ENCODE data around the gene PEX11B.

The PEX11B gene

DNA sequence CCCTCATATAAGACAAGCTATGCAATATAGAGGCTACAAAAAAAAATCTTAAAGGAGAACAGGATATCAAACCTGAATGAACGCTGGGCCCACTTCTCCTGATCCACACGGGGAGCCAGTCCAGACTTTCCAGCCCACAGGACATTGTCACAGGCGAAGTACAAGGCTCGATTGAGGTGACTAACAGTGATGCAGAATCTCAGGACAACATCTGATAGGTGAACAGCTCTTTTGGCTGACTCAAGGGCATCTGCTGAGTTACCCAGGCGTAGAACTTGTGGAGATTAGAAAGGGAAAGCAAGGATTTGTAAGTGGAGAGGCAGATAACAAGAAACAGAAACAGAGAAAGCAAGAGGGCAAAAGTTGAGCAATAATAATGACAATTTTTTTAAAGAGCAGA, 1.8 kb downstream of the PEX11B start:
- no peak for ATAC-seq
- TF ChIP-seq TCF4 (CRISPR knock-in tag; IDR thresholded peaks at IDR 0.05; ENCODE audit: borderline replicate concordance) (no peak), CSDC2 (CRISPR knock-in tag; IDR thresholded peaks at IDR 0.05) (no peak), ZFP3 (CRISPR knock-in tag; IDR thresholded peaks at IDR 0.05) (no peak), RARB (CRISPR knock-in tag; IDR thresholded peaks at IDR 0.05) (no peak), SNAI2 (CRISPR knock-in tag; IDR thresholded peaks at IDR 0.05) (no peak), ZNF70 (CRISPR knock-in tag; IDR thresholded peaks at IDR 0.05) (no peak), ZC3H10 (CRISPR knock-in tag; IDR thresholded peaks at IDR 0.05) (no peak), POU6F1 (CRISPR knock-in tag; IDR thresholded peaks at IDR 0.05; ENCODE audit: borderline replicate concordance, low read depth) (no peak), CREB5 (CRISPR knock-in tag; IDR thresholded peaks at IDR 0.05; ENCODE audit: low read depth) (no peak), ESRRG (CRISPR knock-in tag; IDR thresholded peaks at IDR 0.05) (no peak), PATZ1 (CRISPR knock-in tag; IDR thresholded peaks at IDR 0.05; ENCODE audit: borderline replicate concordance) (no peak), ZFP30 (CRISPR knock-in tag; IDR thresholded peaks at IDR 0.05) (no peak), PPARA (CRISPR knock-in tag; IDR thresholded peaks at IDR 0.05; ENCODE audit: borderline replicate concordance) (no peak)
- TF ChIP-seq, protein P1, sequence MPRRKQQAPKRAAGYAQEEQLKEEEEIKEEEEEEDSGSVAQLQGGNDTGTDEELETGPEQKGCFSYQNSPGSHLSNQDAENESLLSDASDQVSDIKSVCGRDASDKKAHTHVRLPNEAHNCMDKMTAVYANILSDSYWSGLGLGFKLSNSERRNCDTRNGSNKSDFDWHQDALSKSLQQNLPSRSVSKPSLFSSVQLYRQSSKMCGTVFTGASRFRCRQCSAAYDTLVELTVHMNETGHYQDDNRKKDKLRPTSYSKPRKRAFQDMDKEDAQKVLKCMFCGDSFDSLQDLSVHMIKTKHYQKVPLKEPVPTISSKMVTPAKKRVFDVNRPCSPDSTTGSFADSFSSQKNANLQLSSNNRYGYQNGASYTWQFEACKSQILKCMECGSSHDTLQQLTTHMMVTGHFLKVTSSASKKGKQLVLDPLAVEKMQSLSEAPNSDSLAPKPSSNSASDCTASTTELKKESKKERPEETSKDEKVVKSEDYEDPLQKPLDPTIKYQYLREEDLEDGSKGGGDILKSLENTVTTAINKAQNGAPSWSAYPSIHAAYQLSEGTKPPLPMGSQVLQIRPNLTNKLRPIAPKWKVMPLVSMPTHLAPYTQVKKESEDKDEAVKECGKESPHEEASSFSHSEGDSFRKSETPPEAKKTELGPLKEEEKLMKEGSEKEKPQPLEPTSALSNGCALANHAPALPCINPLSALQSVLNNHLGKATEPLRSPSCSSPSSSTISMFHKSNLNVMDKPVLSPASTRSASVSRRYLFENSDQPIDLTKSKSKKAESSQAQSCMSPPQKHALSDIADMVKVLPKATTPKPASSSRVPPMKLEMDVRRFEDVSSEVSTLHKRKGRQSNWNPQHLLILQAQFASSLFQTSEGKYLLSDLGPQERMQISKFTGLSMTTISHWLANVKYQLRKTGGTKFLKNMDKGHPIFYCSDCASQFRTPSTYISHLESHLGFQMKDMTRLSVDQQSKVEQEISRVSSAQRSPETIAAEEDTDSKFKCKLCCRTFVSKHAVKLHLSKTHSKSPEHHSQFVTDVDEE (CRISPR knock-in tag; IDR thresholded peaks at IDR 0.05) = no peak

DNA sequence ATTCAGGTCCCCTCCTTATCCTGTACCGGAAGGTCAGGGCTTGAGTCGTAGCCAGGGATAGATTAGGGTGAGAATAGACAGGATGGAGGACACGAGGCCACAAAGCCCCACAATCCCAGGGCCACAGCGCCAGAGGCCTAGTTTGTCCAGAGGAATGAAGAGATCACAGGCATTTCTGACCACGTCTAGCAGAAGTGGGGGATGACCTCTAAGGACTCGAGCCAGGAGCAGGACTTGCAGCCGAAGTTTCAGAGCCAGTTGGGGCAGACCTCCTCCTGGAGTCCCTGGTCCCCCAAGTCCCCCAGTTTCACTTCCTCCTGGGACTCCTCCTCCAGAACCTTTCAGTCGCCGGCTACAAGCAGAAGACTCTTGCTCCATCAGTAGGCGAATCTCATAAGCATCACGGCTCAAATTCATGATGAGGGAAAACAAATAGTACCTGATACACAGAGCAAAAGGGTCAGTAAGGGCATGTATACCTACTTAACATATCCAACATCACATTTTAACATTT, 6.3 kb downstream of the PEX11B start:
- TF ChIP-seq CSDC2 (CRISPR knock-in tag; IDR thresholded peaks at IDR 0.05) (no peak), CSRNP3 (CRISPR knock-in tag; IDR thresholded peaks at IDR 0.05) (no peak), CREB5 (CRISPR knock-in tag; IDR thresholded peaks at IDR 0.05; ENCODE audit: low read depth) (no peak), ISL1 (CRISPR knock-in tag; IDR thresholded peaks at IDR 0.05) (no peak), GLIS3 (CRISPR knock-in tag; IDR thresholded peaks at IDR 0.05) (no peak), ARNTL (CRISPR knock-in tag; IDR thresholded peaks at IDR 0.05; ENCODE audit: borderline replicate concordance, low read depth) (no peak), ZC3H10 (CRISPR knock-in tag; IDR thresholded peaks at IDR 0.05) (no peak), ZNF565 (CRISPR knock-in tag; conservative IDR thresholded peaks at IDR 0.05; ENCODE audit: low read depth) (no peak), PATZ1 (CRISPR knock-in tag; IDR thresholded peaks at IDR 0.05; ENCODE audit: borderline replicate concordance) (no peak), OSR1 (CRISPR knock-in tag; IDR thresholded peaks at IDR 0.05) (no peak), ZFP3 (CRISPR knock-in tag; IDR thresholded peaks at IDR 0.05) (no peak), ZNF8 (CRISPR knock-in tag; IDR thresholded peaks at IDR 0.05) (no peak), ZFP30 (CRISPR knock-in tag; IDR thresholded peaks at IDR 0.05) (no peak), RARB (CRISPR knock-in tag; IDR thresholded peaks at IDR 0.05) (no peak), TCF4 (CRISPR knock-in tag; IDR thresholded peaks at IDR 0.05; ENCODE audit: borderline replicate concordance) (no peak), POU6F1 (CRISPR knock-in tag; IDR thresholded peaks at IDR 0.05; ENCODE audit: borderline replicate concordance, low read depth) (no peak), ZNF70 (CRISPR knock-in tag; IDR thresholded peaks at IDR 0.05) (no peak)
- TF ChIP-seq, protein P1 (CRISPR knock-in tag; IDR thresholded peaks at IDR 0.05) = no peak
- no peak for ATAC-seq

Data from SK-N-SH treated with all-trans-retinoic acid at 6 μM for 48 hours (cell line).